Measurements from ENCODE around the gene METTL9. TPM values are rescaled to one million over a fixed set of nuclear protein-coding genes. Genes with fewer than 3 reads are reported as not detected.
"Not testable (repeated sequence)": the region's sequence is repeated elsewhere in the genome, so short reads cannot be mapped to it uniquely, and the experiment has no call there.

METTL9 gene
- 251 TPM for polyA plus RNA-seq (ENCODE audit: insufficient read length)
- long read RNA-seq, donor 1, full-length matches to known transcripts: 154 of 182 reads
- long read RNA-seq, donor 1, partial matches to known transcripts: 18 of 182 reads
- long read RNA-seq, donor 1, other reads (novel, unspliced or antisense): 10 of 182 reads
- long read RNA-seq, donor 2, full-length matches to known transcripts: 133 of 149 reads
- long read RNA-seq, donor 2, partial matches to known transcripts: 16 of 149 reads
- long read RNA-seq, donor 2, other reads (novel, unspliced or antisense): 0 of 149 reads
- long read RNA-seq, donor 3, full-length matches to known transcripts: 100 of 136 reads
- long read RNA-seq, donor 3, partial matches to known transcripts: 30 of 136 reads
- long read RNA-seq, donor 3, other reads (novel, unspliced or antisense): 6 of 136 reads
- long read RNA-seq, donor 4, full-length matches to known transcripts: 30 of 30 reads
- long read RNA-seq, donor 4, partial matches to known transcripts: 0 of 30 reads
- long read RNA-seq, donor 4, other reads (novel, unspliced or antisense): 0 of 30 reads
- long read RNA-seq, donor 5, full-length matches to known transcripts: 192 of 241 reads
- long read RNA-seq, donor 5, partial matches to known transcripts: 36 of 241 reads
- long read RNA-seq, donor 5, other reads (novel, unspliced or antisense): 13 of 241 reads
- long read RNA-seq, donor 6, full-length matches to known transcripts: 158 of 186 reads
- long read RNA-seq, donor 6, partial matches to known transcripts: 20 of 186 reads
- long read RNA-seq, donor 6, other reads (novel, unspliced or antisense): 8 of 186 reads
- long read RNA-seq, donor 7, full-length matches to known transcripts: 192 of 221 reads
- long read RNA-seq, donor 7, partial matches to known transcripts: 22 of 221 reads
- long read RNA-seq, donor 7, other reads (novel, unspliced or antisense): 7 of 221 reads
- long read RNA-seq, donor 8, full-length matches to known transcripts: 82 of 82 reads
- long read RNA-seq, donor 8, partial matches to known transcripts: 0 of 82 reads
- long read RNA-seq, donor 8, other reads (novel, unspliced or antisense): 0 of 82 reads

GRCh38 chr16:21599122-21600030, at the start of gene METTL9:
Gene METTL9, plus strand, starts transcription at chr16:21599577. Its CDS starts 157 bp downstream, at chr16:21599734.
- DNase-seq: peak; percentile 96

GRCh38 chr16:21549975-21550374, 49.4 kb upstream of the METTL9 start:
- not testable (repeated sequence) for DNase-seq

- DNase-seq: not testable (repeated sequence)
These were observed 48.9 kb upstream of the METTL9 start for GRCh38 chr16:21550435-21550834.

- DNase-seq: not testable (repeated sequence)
These were observed 48.3 kb upstream of the METTL9 start for GRCh38 chr16:21551076-21551475.

GRCh38 chr16:21551600-21551999, 47.8 kb upstream of the METTL9 start:
- not testable (repeated sequence) for DNase-seq

- DNase-seq: not testable (repeated sequence)
These were observed 45.7 kb upstream of the METTL9 start for GRCh38 chr16:21553481-21554296.

GRCh38 chr16:21554795-21555585, 44.4 kb upstream of the METTL9 start:
- DNase-seq: peak; percentile 59

- not testable (repeated sequence) for DNase-seq
These were observed 43.8 kb upstream of the METTL9 start for GRCh38 chr16:21555621-21556020.

GRCh38 chr16:21556026-21556595, 43.3 kb upstream of the METTL9 start:
- not testable (repeated sequence) for DNase-seq

GRCh38 chr16:21556651-21557241, 42.6 kb upstream of the METTL9 start:
- DNase-seq: not testable (repeated sequence)

GRCh38 chr16:21560462-21560861, 38.9 kb upstream of the METTL9 start:
- DNase-seq: no peak

GRCh38 chr16:21563676-21564075, 35.7 kb upstream of the METTL9 start:
- DNase-seq: no peak

- DNase-seq: not testable (repeated sequence)
These were observed 35.0 kb upstream of the METTL9 start for GRCh38 chr16:21564367-21564766.

GRCh38 chr16:21565507-21565860, 33.9 kb upstream of the METTL9 start:
- DNase-seq: no peak

- no peak for DNase-seq
These were observed 33.3 kb upstream of the METTL9 start for GRCh38 chr16:21565861-21566669.

GRCh38 chr16:21566891-21567414, 32.4 kb upstream of the METTL9 start:
- no peak for DNase-seq

GRCh38 chr16:21567496-21567895, 31.9 kb upstream of the METTL9 start:
- not testable (repeated sequence) for DNase-seq

Measured in left kidney (tissue), 8 donors.